WERI-Rb-1 (cell line): ENCODE data around the gene ATP10A.

Experiments used
- DNase-seq: peaks from one replicate; pipeline ENCODE4 v3.0.0-alpha.2; 2020
- H3K27ac ChIP-seq: fragments of 250-450 bp; sonication (Bioruptor Pico); 2 replicates; pipeline ENCODE4 v1.5.1; 2020; ENCODE audit warnings: mild to moderate bottlenecking, moderate library complexity
- H3K27me3 ChIP-seq: fragments of 250-450 bp; sonication (Bioruptor Pico); 2 replicates; pipeline ENCODE4 v1.5.1; 2021; ENCODE audit warnings: mild to moderate bottlenecking, low read depth, moderate library complexity; ENCODE audit not compliant: insufficient read depth, severe bottlenecking
- H3K36me3 ChIP-seq: fragments of 250-450 bp; sonication (Bioruptor Pico); 2 replicates; pipeline ENCODE4 v1.5.1; 2020; ENCODE audit warnings: mild to moderate bottlenecking, moderate library complexity
- H3K4me3 ChIP-seq: 2 replicates; pipeline ENCODE4 v1.5.1; 2011; ENCODE audit warnings: low read depth, mild to moderate bottlenecking, control low read depth, low read length
- H3K9me3 ChIP-seq: fragments of 250-450 bp; sonication (Bioruptor Pico); 2 replicates; pipeline ENCODE4 v1.5.1; 2021; ENCODE audit warnings: mild to moderate bottlenecking, moderate library complexity; ENCODE audit not compliant: severe bottlenecking
- TF ChIP-seq, protein P1 (sequence below): IDR thresholded peaks from 2 replicates; pipeline ENCODE4 v1.5.1; 2011; ENCODE audit warnings: low read depth, mild to moderate bottlenecking, control low read depth, inconsistent platforms, low read length

ATP10A gene

DNA sequence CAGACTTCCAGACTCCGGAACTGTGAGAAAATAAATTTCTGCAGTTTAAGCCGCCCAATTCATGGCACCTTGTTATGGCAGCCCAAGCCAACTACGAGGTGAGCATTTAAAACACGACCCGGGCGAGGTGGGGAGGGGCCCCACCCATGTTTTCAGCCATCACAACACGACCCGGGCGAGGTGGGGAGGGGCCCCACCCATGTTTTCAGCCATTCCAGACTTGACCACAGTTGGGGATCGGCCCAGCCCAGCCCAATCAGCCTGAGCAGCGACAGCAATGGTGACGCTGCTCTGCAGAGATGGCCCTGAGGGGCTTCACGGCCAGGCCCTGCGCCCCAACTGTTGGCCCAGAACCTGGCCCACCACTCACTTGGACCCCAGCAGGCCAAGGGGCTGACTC lies 93.1 kb downstream of the ATP10A start:
- H3K27ac ChIP-seq = no peak overlapping the region
- H3K36me3 ChIP-seq = no peaks in the 10 kb centered on the region
- H3K4me3 ChIP-seq = no peak overlapping the region
- no peaks in the 10 kb centered on the region for H3K27me3 ChIP-seq
- H3K9me3 ChIP-seq = no peaks in the 10 kb centered on the region
- TF ChIP-seq, protein P1, sequence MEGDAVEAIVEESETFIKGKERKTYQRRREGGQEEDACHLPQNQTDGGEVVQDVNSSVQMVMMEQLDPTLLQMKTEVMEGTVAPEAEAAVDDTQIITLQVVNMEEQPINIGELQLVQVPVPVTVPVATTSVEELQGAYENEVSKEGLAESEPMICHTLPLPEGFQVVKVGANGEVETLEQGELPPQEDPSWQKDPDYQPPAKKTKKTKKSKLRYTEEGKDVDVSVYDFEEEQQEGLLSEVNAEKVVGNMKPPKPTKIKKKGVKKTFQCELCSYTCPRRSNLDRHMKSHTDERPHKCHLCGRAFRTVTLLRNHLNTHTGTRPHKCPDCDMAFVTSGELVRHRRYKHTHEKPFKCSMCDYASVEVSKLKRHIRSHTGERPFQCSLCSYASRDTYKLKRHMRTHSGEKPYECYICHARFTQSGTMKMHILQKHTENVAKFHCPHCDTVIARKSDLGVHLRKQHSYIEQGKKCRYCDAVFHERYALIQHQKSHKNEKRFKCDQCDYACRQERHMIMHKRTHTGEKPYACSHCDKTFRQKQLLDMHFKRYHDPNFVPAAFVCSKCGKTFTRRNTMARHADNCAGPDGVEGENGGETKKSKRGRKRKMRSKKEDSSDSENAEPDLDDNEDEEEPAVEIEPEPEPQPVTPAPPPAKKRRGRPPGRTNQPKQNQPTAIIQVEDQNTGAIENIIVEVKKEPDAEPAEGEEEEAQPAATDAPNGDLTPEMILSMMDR = no peak
- DNase-seq = no peak

DNA sequence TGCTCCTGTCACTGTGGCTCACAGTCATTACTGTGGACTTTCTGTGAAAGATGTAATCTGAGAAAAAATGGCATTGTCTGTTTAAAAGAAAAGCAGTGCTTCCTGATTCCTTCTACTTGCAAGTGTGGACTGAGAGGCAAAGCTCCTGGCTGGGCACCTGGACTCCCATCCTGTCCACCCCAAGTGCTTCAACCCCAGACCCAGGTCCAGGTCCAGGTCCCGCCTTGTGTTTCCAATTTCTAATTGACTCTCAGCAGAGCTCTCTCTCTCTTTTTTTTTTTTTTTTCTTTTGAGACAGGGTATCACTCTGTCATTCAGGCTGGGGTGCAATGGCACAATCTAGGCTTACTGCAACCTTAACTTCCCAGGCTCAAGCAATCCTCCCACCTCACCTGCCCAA lies 94.9 kb downstream of the ATP10A start:
- no peak for DNase-seq
- H3K36me3 ChIP-seq = no peaks in the 10 kb centered on the region
- H3K27me3 ChIP-seq = no peaks in the 10 kb centered on the region
- no peaks in the 10 kb centered on the region for H3K9me3 ChIP-seq
- H3K4me3 ChIP-seq = no peak overlapping the region
- TF ChIP-seq, protein P1 = no peak
- H3K27ac ChIP-seq = no peak overlapping the region

DNA sequence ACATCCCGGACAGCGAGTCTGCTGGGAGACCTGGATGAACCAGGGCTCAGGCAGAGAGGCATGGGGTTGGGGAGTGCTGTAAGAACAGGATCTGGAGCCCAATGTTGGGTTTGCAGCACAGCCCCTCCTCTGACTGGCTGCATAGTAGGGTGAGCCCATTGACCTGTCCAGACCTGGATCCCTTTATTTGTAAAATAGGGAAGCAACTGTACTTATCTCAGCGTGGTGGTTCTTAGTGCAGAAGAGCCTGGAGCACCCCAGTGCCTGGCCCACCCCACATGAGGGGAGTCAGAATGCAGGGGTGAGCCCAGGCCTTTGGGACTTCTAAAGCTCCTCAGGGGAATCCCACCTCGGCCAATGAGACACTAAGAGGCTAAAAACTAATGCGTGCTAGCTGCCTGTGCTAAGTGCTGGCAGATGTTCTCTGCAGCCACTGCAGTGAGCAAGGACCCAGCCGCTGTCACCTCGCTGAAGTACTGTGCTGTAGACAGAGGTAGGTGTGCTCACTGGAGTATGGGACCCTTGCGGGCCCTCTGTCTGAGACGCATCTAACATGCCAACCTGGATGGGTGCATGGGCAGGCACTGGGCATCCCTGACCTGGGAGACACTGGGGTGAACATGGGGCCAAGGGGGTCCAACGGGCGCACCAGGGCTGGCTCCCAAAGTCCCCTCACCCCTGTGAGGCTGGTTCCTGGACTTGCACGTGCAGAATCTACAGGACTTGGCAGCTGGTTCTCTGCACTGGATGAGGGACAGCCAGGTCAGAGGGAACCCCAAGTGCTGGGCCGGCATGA lies 95.6 kb downstream of the ATP10A start:
- H3K9me3 ChIP-seq = no peaks in the 10 kb centered on the region
- DNase-seq = no peak
- TF ChIP-seq, protein P1 = no peak
- H3K27ac ChIP-seq = no peak overlapping the region
- no peaks in the 10 kb centered on the region for H3K27me3 ChIP-seq
- H3K36me3 ChIP-seq = no peaks in the 10 kb centered on the region
- H3K4me3 ChIP-seq = no peak overlapping the region

DNA sequence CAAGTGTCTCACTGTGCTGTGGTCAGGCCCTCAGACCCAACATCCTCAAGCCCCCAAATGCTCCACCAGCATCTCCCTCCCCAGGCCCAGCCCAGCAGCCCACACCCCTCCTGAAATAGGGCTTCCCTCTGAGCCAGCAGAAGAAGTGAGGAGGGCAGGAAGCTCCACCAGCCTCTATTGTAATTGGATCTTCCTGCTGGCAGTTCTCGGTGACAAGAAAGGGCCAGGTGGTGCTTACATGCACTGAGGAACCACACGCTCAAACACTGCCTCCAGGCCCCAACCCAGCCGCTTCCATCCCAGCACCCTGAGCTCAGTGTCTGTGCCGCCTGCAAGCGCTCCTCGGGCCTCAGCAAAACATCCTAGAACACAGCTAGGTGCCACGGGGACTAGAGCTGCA lies 96.7 kb downstream of the ATP10A start:
- Histone ChIP-seq H3K27ac (no peak overlapping the region), H3K9me3 (no peaks in the 10 kb centered on the region), H3K36me3 (no peaks in the 10 kb centered on the region), H3K4me3 (no peak overlapping the region), H3K27me3 (no peaks in the 10 kb centered on the region)
- no peak for DNase-seq
- TF ChIP-seq, protein P1 = no peak

DNA sequence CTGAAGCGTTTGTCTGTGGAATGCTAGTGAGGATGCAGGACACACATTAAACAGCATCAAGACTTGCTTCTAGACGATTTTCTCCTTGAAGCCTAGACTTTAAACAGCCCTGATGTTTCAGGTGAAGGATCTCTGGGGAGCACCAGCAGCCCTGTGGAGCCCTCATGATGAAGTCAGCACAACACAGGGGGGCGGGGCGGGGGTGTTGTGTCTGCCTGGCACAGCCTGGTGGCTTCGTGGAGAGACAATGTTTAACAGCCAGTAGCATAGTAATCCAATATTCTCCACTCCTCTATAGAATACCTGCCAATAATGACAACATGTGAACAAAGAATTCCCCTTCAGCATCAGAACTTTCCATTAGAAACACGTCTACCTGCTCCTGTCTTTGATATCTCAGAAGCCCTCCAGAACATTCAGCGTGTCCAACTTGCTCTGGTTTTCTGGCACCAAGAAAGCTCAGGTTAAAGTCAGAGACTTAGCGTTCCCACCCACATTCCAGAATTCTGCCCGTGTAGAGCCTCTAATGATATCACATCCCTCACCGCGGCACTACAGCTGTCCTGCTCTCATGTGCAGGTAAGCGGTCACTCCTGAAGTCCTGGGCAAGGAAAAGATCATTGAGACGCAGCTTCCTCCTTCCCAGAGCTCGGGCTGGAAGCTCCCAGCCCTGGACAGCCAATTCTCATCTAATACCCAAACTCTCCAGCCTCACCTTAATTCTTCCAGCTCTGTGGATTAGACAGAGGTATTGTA lies 98.0 kb downstream of the ATP10A start:
- Histone ChIP-seq H3K4me3 (no peak overlapping the region), H3K27ac (no peak overlapping the region)
- no peak for DNase-seq

More for the DNA sequence above, 98.0 kb downstream of the ATP10A start:
- no peaks in the 10 kb centered on the region for H3K9me3 ChIP-seq
- no peaks in the 10 kb centered on the region for H3K36me3 ChIP-seq
- TF ChIP-seq, protein P1 = no peak
- no peaks in the 10 kb centered on the region for H3K27me3 ChIP-seq
